ENCODE data around the gene AKR1B1.

The AKR1B1 gene

DNA sequence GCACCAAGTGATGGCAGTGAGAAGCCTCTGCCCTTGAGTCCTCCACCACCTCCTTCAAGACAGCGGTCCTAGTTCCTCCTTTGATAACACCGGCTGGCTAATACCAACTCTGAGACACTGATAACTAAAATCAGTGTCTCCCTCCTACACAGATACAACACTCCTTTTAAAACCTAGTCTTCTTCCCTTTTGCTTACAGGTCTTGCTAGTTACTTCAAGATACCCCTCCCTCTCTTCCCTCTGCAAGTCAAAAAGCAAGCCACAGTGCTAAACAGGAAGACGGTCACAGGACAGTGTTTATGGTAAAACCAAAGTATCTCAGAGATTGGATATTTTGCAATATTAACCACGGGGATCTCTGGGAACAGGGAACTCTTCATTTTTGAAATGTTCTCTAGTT is 4.6 kb downstream of the AKR1B1 start:
- H3K4me1 ChIP-seq (ENCODE audit: control insufficient read depth in 1 of 2, insufficient read depth in 1 of 2, low read depth in 1 of 2, low read length in 1 of 2): peaks cover 3 to 13% of the 10 kb centered on the region in 2 experiments
- H3K27me3 ChIP-seq: peaks cover 54% of the 10 kb centered on the region
- no peak for TF ChIP-seq CTCF (IDR thresholded peaks at IDR 0.05)
- no peak overlapping the region for H3K4me3 ChIP-seq (ENCODE audit: low read depth in 1 of 2, low read length in 1 of 2)
- no peaks in the 10 kb centered on the region for H3K9me3 ChIP-seq
- H3K36me3 ChIP-seq: no peaks in the 10 kb centered on the region
- no peak overlapping the region for H3K27ac ChIP-seq

DNA sequence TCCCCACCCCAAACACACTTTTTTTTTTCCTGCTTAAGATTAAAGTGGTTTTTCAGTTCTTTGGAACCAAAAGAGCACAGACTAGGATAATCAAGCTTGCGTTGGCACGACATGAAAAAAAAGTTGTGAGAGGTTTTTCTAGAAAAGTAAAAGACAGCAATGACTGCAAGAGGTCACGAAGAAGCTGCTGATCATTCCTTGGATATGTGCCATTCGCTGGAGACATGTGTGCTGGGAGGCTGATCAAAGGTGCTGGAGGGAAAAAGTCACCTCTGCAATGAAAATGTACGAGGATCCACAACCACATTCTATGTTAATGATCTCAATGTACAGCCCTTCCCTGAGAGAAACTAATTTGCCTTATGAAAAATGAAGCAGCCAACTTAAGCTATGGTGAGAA is 5.4 kb downstream of the AKR1B1 start:
- TF ChIP-seq CTCF (IDR thresholded peaks at IDR 0.05): no peak
- H3K9me3 ChIP-seq: no peaks in the 10 kb centered on the region
- no peaks in the 10 kb centered on the region for H3K36me3 ChIP-seq
- H3K4me1 ChIP-seq (ENCODE audit: control insufficient read depth in 1 of 2, insufficient read depth in 1 of 2, low read depth in 1 of 2, low read length in 1 of 2): peaks cover 1 to 5% of the 10 kb centered on the region in 2 experiments
- no peak overlapping the region for H3K27ac ChIP-seq
- no peak overlapping the region for H3K4me3 ChIP-seq (ENCODE audit: low read depth in 1 of 2, low read length in 1 of 2)
- H3K27me3 ChIP-seq: peaks cover 47% of the 10 kb centered on the region

GRCh38 chr7:134452991-134453473 is 5.9 kb downstream of the AKR1B1 start:
- no peak overlapping the region for H3K4me3 ChIP-seq (ENCODE audit: low read depth in 1 of 2, low read length in 1 of 2)
- H3K27ac ChIP-seq: no peak overlapping the region

GRCh38 chr7:134452419-134452838 is 6.5 kb downstream of the AKR1B1 start:
- no peaks in the 10 kb centered on the region for H3K9me3 ChIP-seq
- no peak overlapping the region for H3K27ac ChIP-seq
- H3K27me3 ChIP-seq: peaks cover 36% of the 10 kb centered on the region
- no peaks in the 10 kb centered on the region for H3K4me1 ChIP-seq (ENCODE audit: control insufficient read depth in 1 of 2, insufficient read depth in 1 of 2, low read depth in 1 of 2, low read length in 1 of 2)
- no peak for TF ChIP-seq CTCF (IDR thresholded peaks at IDR 0.05)
- H3K36me3 ChIP-seq: no peaks in the 10 kb centered on the region
- no peak overlapping the region for H3K4me3 ChIP-seq (ENCODE audit: low read depth in 1 of 2, low read length in 1 of 2)

More at GRCh38 chr7:134452991-134453473, 5.9 kb downstream of the AKR1B1 start:
- Histone ChIP-seq H3K9me3 (no peaks in the 10 kb centered on the region), H3K27me3 (peaks cover 42% of the 10 kb centered on the region), H3K36me3 (no peaks in the 10 kb centered on the region), H3K4me1 (ENCODE audit: control insufficient read depth in 1 of 2, insufficient read depth in 1 of 2, low read depth in 1 of 2, low read length in 1 of 2) (peaks cover 0 to under 1% of the 10 kb centered on the region in 2 experiments)
- no peak for TF ChIP-seq CTCF (IDR thresholded peaks at IDR 0.05)

DNA sequence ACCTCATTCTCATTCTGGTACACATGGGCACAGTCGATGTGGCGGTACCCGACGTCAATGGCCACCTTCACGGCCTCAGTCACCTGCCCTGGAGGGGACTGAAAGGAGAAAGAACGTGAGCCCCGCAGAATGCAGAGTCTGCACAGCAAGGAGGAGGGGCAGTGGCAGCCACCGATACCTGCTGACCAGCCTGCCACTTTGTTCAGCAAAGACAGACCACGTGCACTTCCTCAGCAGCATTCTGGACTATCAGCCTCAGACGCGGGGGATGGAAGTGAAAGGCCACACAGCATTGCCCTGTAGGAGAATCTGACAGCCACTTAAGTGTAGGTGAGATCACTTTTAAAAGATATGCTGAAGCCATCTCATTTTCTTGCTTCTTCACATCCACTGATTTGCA is 7.2 kb downstream of the AKR1B1 start:
- H3K4me3 ChIP-seq (ENCODE audit: low read depth in 1 of 2, low read length in 1 of 2): no peak overlapping the region
- H3K9me3 ChIP-seq: no peaks in the 10 kb centered on the region
- H3K36me3 ChIP-seq: no peaks in the 10 kb centered on the region
- TF ChIP-seq CTCF (IDR thresholded peaks at IDR 0.05): no peak
- H3K27ac ChIP-seq: no peak overlapping the region
- H3K27me3 ChIP-seq: peaks cover 28% of the 10 kb centered on the region
- H3K4me1 ChIP-seq (ENCODE audit: control insufficient read depth in 1 of 2, insufficient read depth in 1 of 2, low read depth in 1 of 2, low read length in 1 of 2): no peaks in the 10 kb centered on the region

Data from neutrophil (primary cell).